ENCODE measurements around the gene PSMG1. TPM values are rescaled to one million over a fixed set of nuclear protein-coding genes. Genes with fewer than 3 reads are reported as not detected.

PSMG1 gene, protein sequence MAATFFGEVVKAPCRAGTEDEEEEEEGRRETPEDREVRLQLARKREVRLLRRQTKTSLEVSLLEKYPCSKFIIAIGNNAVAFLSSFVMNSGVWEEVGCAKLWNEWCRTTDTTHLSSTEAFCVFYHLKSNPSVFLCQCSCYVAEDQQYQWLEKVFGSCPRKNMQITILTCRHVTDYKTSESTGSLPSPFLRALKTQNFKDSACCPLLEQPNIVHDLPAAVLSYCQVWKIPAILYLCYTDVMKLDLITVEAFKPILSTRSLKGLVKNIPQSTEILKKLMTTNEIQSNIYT
- total RNA-seq: 49.0 and 49.6 TPM in 2 replicates
- long read RNA-seq, transcript PSMG1-201 (7 exons, 2,154 nt): major isoform, 42 of 58 reads
- long read RNA-seq, partial matches to known transcripts: 1 of 58 reads
- long read RNA-seq, other reads (novel, unspliced or antisense): 13 of 58 reads

DNA sequence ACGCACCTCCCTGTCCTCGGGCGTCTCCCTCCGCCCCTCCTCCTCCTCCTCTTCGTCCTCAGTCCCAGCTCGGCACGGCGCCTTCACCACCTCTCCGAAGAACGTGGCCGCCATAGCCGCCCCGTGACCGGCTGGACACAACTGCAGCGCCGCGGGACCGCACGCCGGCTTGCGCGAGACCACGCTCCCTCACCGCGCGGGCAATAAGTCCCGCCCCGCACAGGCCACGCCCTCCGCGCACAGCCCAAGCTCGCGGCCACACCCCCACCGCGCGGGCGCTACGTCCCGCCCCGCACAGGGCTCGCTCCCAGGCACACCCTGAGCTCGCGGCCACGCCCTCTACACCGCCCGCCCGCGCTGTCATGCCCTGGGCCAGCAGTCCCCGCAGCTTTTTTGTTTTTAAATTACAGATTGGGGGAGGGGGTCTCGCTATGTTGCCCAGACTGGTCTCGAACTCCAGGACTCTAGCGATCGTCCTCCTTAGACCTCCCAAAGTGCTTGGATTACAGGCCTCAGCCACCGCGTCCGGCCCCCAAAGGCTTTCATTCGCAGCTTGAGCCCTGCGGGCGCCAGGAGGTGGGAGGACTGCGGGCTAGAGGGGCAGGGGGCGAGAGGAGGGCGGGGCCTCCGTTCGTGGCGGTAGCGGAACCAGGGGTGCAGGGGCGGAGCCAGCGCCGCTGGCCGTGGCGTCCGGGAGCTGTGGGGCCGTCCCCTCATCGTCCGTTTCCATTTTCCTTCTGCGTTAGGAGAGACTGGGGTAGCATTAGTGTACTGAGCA, at the start of gene PSMG1:
PSMG1 (minus strand) TSS at position 180 of the 778 bp plus-strand sequence; CDS start at position 114, 66 bp downstream.
- Mint-ChIP-seq H3K9me3 (ENCODE audit: unreplicated experiment) (no peaks in the 10 kb centered on the region), H3K4me3 (ENCODE audit: unreplicated experiment) (peak within 1 kb of the TSS; percentile 97), H3K36me3 (ENCODE audit: unreplicated experiment) (peaks cover 22% of the 10 kb centered on the region), H3K4me1 (ENCODE audit: unreplicated experiment) (peaks cover 39% of the 10 kb centered on the region), H3K27ac (ENCODE audit: unreplicated experiment) (peak within 1 kb of the TSS; percentile 98), H3K27me3 (ENCODE audit: unreplicated experiment) (no peaks in the 10 kb centered on the region)
- peak; percentile 97 for DNase-seq (ENCODE audit: extremely low spot score, unreplicated experiment)
- TF ChIP-seq, protein P1, sequence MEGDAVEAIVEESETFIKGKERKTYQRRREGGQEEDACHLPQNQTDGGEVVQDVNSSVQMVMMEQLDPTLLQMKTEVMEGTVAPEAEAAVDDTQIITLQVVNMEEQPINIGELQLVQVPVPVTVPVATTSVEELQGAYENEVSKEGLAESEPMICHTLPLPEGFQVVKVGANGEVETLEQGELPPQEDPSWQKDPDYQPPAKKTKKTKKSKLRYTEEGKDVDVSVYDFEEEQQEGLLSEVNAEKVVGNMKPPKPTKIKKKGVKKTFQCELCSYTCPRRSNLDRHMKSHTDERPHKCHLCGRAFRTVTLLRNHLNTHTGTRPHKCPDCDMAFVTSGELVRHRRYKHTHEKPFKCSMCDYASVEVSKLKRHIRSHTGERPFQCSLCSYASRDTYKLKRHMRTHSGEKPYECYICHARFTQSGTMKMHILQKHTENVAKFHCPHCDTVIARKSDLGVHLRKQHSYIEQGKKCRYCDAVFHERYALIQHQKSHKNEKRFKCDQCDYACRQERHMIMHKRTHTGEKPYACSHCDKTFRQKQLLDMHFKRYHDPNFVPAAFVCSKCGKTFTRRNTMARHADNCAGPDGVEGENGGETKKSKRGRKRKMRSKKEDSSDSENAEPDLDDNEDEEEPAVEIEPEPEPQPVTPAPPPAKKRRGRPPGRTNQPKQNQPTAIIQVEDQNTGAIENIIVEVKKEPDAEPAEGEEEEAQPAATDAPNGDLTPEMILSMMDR (IDR thresholded peaks at IDR 0.05): no peak

DNA sequence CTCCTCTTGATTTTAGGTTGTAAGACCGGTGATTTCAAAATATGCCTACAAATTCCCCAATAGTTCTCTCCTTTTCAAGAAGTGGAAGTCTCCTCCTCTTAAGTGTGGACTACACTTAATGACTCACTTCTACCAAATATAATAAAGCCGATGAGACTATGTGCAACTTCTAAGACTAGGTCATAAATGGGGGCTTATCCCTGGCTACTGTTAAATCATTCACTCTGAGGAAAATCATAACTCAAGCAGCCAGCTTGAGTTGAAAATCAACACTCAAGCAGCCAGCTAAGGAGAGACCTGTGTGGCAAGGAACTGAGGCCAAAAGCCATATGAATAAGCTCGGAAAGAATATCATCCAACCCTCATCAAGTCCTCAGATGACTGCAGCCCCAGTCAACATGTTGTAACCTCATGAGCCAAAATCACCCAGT, 49.6 kb upstream of the PSMG1 start:
- H3K36me3 Mint-ChIP-seq (ENCODE audit: unreplicated experiment): peaks cover 51% of the 10 kb centered on the region
- DNase-seq (ENCODE audit: extremely low spot score, unreplicated experiment): no peak

DNA sequence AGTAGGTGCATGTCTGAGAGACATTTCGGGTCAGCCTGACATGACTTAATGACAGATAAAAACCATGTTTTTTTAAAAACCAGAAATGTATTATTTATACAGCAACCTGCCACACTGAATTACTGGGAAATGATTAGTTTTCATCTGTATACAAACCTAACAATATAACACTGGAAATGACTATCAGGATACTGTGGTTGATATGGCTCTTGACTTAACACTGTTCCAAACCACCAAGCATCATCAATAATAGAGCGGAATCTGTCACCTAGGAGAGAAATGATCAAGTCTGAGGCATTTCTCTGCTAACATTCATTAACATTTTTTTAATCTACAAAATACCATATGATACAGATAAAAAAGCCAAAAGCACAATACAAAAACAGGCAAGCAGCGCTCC, 41.7 kb upstream of the PSMG1 start:
- Mint-ChIP-seq H3K4me1 (ENCODE audit: unreplicated experiment) (no peaks in the 10 kb centered on the region), H3K36me3 (ENCODE audit: unreplicated experiment) (peaks cover 62% of the 10 kb centered on the region), H3K4me3 (ENCODE audit: unreplicated experiment) (no peak overlapping the region), H3K27ac (ENCODE audit: unreplicated experiment) (no peak overlapping the region), H3K27me3 (ENCODE audit: unreplicated experiment) (no peaks in the 10 kb centered on the region), H3K9me3 (ENCODE audit: unreplicated experiment) (no peaks in the 10 kb centered on the region)
- DNase-seq (ENCODE audit: extremely low spot score, unreplicated experiment): no peak
- TF ChIP-seq, protein P1 (IDR thresholded peaks at IDR 0.05): no peak

More for the DNA sequence above, 49.6 kb upstream of the PSMG1 start:
- Mint-ChIP-seq H3K27ac (ENCODE audit: unreplicated experiment) (no peak overlapping the region), H3K27me3 (ENCODE audit: unreplicated experiment) (no peaks in the 10 kb centered on the region), H3K4me1 (ENCODE audit: unreplicated experiment) (no peaks in the 10 kb centered on the region), H3K9me3 (ENCODE audit: unreplicated experiment) (no peaks in the 10 kb centered on the region), H3K4me3 (ENCODE audit: unreplicated experiment) (no peak overlapping the region)
- TF ChIP-seq, protein P1 (IDR thresholded peaks at IDR 0.05): no peak

DNA sequence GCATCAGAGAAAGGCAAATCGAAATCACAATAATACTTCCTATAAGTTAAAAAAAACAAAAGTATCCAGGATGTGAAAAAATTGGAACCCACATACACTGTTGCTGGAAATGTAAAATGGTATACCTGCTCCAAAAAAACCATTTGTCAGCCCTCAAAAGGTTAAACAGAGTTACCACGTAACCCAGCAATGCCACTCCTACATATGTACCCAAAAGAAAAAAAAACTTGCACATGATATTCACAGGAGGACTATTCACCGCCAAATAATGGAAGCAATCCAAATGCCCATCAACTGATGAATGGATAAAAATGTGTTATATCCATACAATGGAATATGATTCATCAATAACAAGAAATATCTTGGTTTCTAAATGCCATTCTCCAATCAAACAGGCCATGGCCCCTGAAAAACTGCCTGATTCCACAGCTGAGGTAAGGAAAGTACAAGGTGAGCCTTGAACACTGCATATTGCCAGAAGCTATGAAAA, 38.8 kb upstream of the PSMG1 start:
- H3K36me3 Mint-ChIP-seq (ENCODE audit: unreplicated experiment): peaks cover 60% of the 10 kb centered on the region

More for the DNA sequence above, 38.8 kb upstream of the PSMG1 start:
- TF ChIP-seq, protein P1 (IDR thresholded peaks at IDR 0.05): no peak
- no peaks in the 10 kb centered on the region for H3K4me1 Mint-ChIP-seq (ENCODE audit: unreplicated experiment)
- no peaks in the 10 kb centered on the region for H3K9me3 Mint-ChIP-seq (ENCODE audit: unreplicated experiment)
- H3K27me3 Mint-ChIP-seq (ENCODE audit: unreplicated experiment): no peaks in the 10 kb centered on the region
- H3K4me3 Mint-ChIP-seq (ENCODE audit: unreplicated experiment): no peak overlapping the region
- no peak overlapping the region for H3K27ac Mint-ChIP-seq (ENCODE audit: unreplicated experiment)
- no peak for DNase-seq (ENCODE audit: extremely low spot score, unreplicated experiment)
